22Rv1 (cell line): Measurements from ENCODE around the gene DNASE1L3.

ENCODE experiments used
- H3K27ac ChIP-seq: fragments of 450-650 bp; 2 replicates; pipeline ENCODE4 v1.5.1; 2017
- CTCF ChIP-seq: fragments of 450-650 bp; IDR thresholded peaks from 2 replicates; pipeline ENCODE4 v1.5.1; 2017; ENCODE audit warnings: mild to moderate bottlenecking
- ZFX ChIP-seq: fragments of 450-650 bp; IDR thresholded peaks from 2 replicates; pipeline ENCODE4 v1.6.1; 2017; ENCODE audit warnings: antibody characterized with exemption, borderline replicate concordance

The DNASE1L3 gene

GRCh38 chr3:58210761-58211460 is at the start of gene DNASE1L3:
DNASE1L3 (minus strand) TSS chr3:58210972; CDS start chr3:58210906, 66 bp downstream.
- no peak within 1 kb of the TSS for H3K27ac ChIP-seq
- TF ChIP-seq CTCF (no peak), ZFX (no peak)

- no peak overlapping the region for H3K27ac ChIP-seq
- TF ChIP-seq CTCF (no peak), ZFX (no peak)
Observed at GRCh38 chr3:58260261-58260731, 49.5 kb upstream of the DNASE1L3 start.

GRCh38 chr3:58258392-58259055 is 47.8 kb upstream of the DNASE1L3 start:
- no peak overlapping the region for H3K27ac ChIP-seq
- TF ChIP-seq CTCF (no peak), ZFX (no peak)

GRCh38 chr3:58256511-58256910 is 45.7 kb upstream of the DNASE1L3 start:
- no peak overlapping the region for H3K27ac ChIP-seq
- no peak for TF ChIP-seq ZFX
- no peak for TF ChIP-seq CTCF

GRCh38 chr3:58256061-58256460 is 45.3 kb upstream of the DNASE1L3 start:
- no peak overlapping the region for H3K27ac ChIP-seq
- TF ChIP-seq CTCF, result no peak
- TF ChIP-seq ZFX, result no peak

- TF ChIP-seq ZFX (no peak), CTCF (no peak)
- H3K27ac ChIP-seq, result no peak overlapping the region
Observed at GRCh38 chr3:58254144-58254543, 43.4 kb upstream of the DNASE1L3 start.

- H3K27ac ChIP-seq, result no peak overlapping the region
- TF ChIP-seq ZFX (no peak), CTCF (no peak)
Observed at GRCh38 chr3:58251631-58252035, 40.9 kb upstream of the DNASE1L3 start.
